Left ventricle myocardium inferior (tissue), 1 donor: Measurements from ENCODE around the gene MYCBPAP. TPM values are rescaled to one million over a fixed set of nuclear protein-coding genes. Genes with fewer than 3 reads are reported as not detected.

Source experiments
- DNase-seq: peaks from one replicate; pipeline ENCODE4 v3.0.0-alpha.2; 2020
- H3K27ac ChIP-seq: fragments of 200-600 bp; replicated peaks from 2 replicates; pipeline ENCODE4 v1.8.0; 2021
- H3K27me3 ChIP-seq: fragments of 200-600 bp; 2 replicates; pipeline ENCODE4 v1.8.0; 2021; ENCODE audit warnings: low read depth
- H3K36me3 ChIP-seq: fragments of 200-600 bp; 2 replicates; pipeline ENCODE4 v1.8.0; 2021
- H3K4me1 ChIP-seq: fragments of 200-600 bp; 2 replicates; pipeline ENCODE4 v1.8.0; 2021
- H3K4me3 ChIP-seq: fragments of 200-600 bp; 2 replicates; pipeline ENCODE4 v1.8.0; 2021; ENCODE audit warnings: mild to moderate bottlenecking, moderate library complexity
- H3K9me3 ChIP-seq: fragments of 200-600 bp; replicated peaks from 2 replicates; pipeline ENCODE4 v1.8.0; 2021
- CTCF ChIP-seq: fragments of 200-600 bp; IDR thresholded peaks from 2 replicates; pipeline ENCODE4 v1.8.0; 2021; ENCODE audit warnings: antibody characterized with exemption, mild to moderate bottlenecking, borderline replicate concordance
- intact Hi-C: fragments of 100-400 bp; cut with micrococcal nuclease; formaldehyde crosslinking; loops from one replicate; pipeline ENCODE4 v1.11.0; 2022
- total RNA-seq: library from RNA; stranded (reverse); fragmentation: NEBNext Ultra II Directional; extraction: Animal tissue kit (Norgen Biotek cat#: 25700); gene quantifications from one replicate; pipeline ENCODE4 v1.2.1, GENCODE V29; 2021
- donor health status: DM: no; HTN: yes; CAD: no; lungs with severe emphysema.

Gene MYCBPAP
- total RNA-seq, 1 donor from 2014 or later = 0.82 TPM

- Histone ChIP-seq H3K27me3 (no peaks in the 10 kb centered on the region), H3K4me1 (no peaks in the 10 kb centered on the region), H3K27ac (no peak overlapping the region), H3K4me3 (no peak overlapping the region), H3K36me3 (no peaks in the 10 kb centered on the region), H3K9me3 (no peaks in the 10 kb centered on the region)
- no peak for TF ChIP-seq CTCF
- DNase-seq = no peak
- intact Hi-C loops = no loop called here
These were observed 12.9 kb upstream of the MYCBPAP start for GRCh38 chr17:50495217-50495823.

GRCh38 chr17:50495918-50496317 is 12.3 kb upstream of the MYCBPAP start:
- Histone ChIP-seq H3K27me3 (no peaks in the 10 kb centered on the region), H3K36me3 (no peaks in the 10 kb centered on the region), H3K27ac (no peak overlapping the region), H3K4me1 (no peaks in the 10 kb centered on the region), H3K4me3 (no peak overlapping the region), H3K9me3 (no peaks in the 10 kb centered on the region)
- TF ChIP-seq CTCF = no peak
- DNase-seq = no peak
- intact Hi-C loops = no loop called here

GRCh38 chr17:50498021-50498874 is 10.0 kb upstream of the MYCBPAP start:
- intact Hi-C loops = no loop called here
- no peak overlapping the region for H3K27ac ChIP-seq
- H3K4me3 ChIP-seq = no peak overlapping the region
- no peaks in the 10 kb centered on the region for H3K4me1 ChIP-seq
- no peaks in the 10 kb centered on the region for H3K27me3 ChIP-seq
- no peaks in the 10 kb centered on the region for H3K36me3 ChIP-seq
- no peak for DNase-seq
- H3K9me3 ChIP-seq = no peaks in the 10 kb centered on the region
- no peak for TF ChIP-seq CTCF

GRCh38 chr17:50499270-50499669 is 9.0 kb upstream of the MYCBPAP start:
- no peak overlapping the region for H3K4me3 ChIP-seq
- no peaks in the 10 kb centered on the region for H3K9me3 ChIP-seq
- H3K27ac ChIP-seq = no peak overlapping the region
- H3K36me3 ChIP-seq = no peaks in the 10 kb centered on the region
- no peak for TF ChIP-seq CTCF
- intact Hi-C loops = no loop called here
- H3K27me3 ChIP-seq = no peaks in the 10 kb centered on the region
- H3K4me1 ChIP-seq = no peaks in the 10 kb centered on the region
- DNase-seq = no peak

- DNase-seq = no peak
- no peaks in the 10 kb centered on the region for H3K36me3 ChIP-seq
- TF ChIP-seq CTCF = no peak
- H3K4me1 ChIP-seq = no peaks in the 10 kb centered on the region
- intact Hi-C loops = no loop called here
- no peak overlapping the region for H3K27ac ChIP-seq
- no peaks in the 10 kb centered on the region for H3K9me3 ChIP-seq
- H3K27me3 ChIP-seq = no peaks in the 10 kb centered on the region
- H3K4me3 ChIP-seq = no peak overlapping the region
These were observed 8.5 kb upstream of the MYCBPAP start for GRCh38 chr17:50499721-50500120.
